Activated naive CD8-positive, alpha-beta T cell (primary cell): Measurements from ENCODE around the gene HASPIN.
A peak's percentile ranks its signal among the peaks of the same experiment; 100 is the strongest.
"Not testable (repeated sequence)": the region's sequence is repeated elsewhere in the genome, so short reads cannot be mapped to it uniquely, and the experiment has no call there.

Experiments used
- H3K27ac Mint-ChIP-seq: one replicate; pipeline ENCODE4 v1.8.0; 2021; ENCODE audit warnings: mixed read lengths
- H3K27me3 Mint-ChIP-seq: one replicate; pipeline ENCODE4 v1.8.0; 2021; ENCODE audit warnings: mixed read lengths
- H3K36me3 Mint-ChIP-seq: one replicate; pipeline ENCODE4 v1.8.0; 2021; ENCODE audit warnings: mixed read lengths
- H3K4me1 Mint-ChIP-seq: one replicate; pipeline ENCODE4 v1.8.0; 2021; ENCODE audit warnings: low read depth, mixed read lengths
- H3K4me3 Mint-ChIP-seq: one replicate; pipeline ENCODE4 v1.8.0; 2021; ENCODE audit warnings: mild to moderate bottlenecking, mixed read lengths
- H3K9me3 Mint-ChIP-seq: one replicate; pipeline ENCODE4 v1.8.0; 2021; ENCODE audit warnings: low read depth, mixed read lengths

Gene HASPIN

DNA sequence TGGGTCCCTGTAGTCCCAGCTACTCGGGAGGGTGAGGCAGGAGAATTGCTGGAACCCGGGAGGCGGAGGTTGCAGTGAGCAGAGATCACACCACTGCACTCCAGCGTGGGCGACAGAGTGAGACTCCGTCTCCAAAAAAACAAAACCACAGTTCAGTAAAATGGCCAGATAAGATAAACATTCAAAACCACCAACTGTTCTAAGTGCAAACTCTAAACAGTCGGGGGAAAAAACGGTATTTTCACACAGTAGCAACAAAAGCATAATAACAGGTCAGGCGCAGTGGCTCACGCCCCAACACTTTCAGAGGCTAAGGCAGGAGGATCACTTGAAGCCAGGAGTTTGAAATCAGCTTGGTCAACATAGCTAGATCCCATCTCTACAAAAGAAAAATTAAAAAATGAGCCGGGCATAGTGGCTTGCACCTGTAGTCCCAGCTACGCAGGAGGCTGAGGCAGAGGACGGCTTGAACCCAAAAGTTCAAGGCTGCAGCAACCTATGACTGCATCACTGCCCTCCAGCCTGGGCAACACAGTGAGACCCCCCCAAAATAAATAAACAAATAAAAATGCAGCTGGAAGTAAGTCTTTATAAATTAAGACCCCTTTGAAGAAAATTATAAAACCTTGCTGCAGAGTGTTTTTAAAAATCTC, 10.8 kb upstream of the HASPIN start:
- H3K9me3 Mint-ChIP-seq, result no peaks in the 10 kb centered on the region
- H3K36me3 Mint-ChIP-seq, result peaks cover 20% of the 10 kb centered on the region
- peaks cover 46% of the 10 kb centered on the region for H3K4me1 Mint-ChIP-seq
- H3K4me3 Mint-ChIP-seq, result peak overlapping the region; percentile 32
- H3K27ac Mint-ChIP-seq, result peak overlapping the region; percentile 76
- no peaks in the 10 kb centered on the region for H3K27me3 Mint-ChIP-seq

GRCh38 chr17:3715296-3715695, 8.4 kb upstream of the HASPIN start:
- Mint-ChIP-seq H3K4me3 (no peak overlapping the region), H3K27ac (no peak overlapping the region), H3K27me3 (no peaks in the 10 kb centered on the region), H3K9me3 (no peaks in the 10 kb centered on the region), H3K36me3 (peaks cover 25% of the 10 kb centered on the region), H3K4me1 (peaks cover 48% of the 10 kb centered on the region)

DNA sequence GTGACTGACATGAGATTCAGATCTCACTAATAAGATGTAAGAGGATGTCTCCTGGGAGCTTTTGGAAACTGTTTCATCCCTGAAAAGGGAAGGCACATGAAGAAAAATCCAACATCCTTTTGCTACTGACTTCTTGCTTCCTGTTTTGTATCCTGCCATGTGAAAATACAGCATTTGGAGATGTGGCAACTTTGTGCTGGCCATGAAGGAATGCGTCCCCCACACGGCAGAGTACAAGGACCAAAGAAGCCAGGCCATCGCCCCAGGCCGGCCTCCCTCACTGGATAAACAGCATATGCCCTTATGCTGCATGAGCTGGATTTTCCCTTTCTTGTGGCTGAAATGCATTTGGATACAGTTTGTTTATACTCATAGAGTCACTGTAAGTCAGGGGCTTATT, 5.5 kb upstream of the HASPIN start:
- no peaks in the 10 kb centered on the region for H3K9me3 Mint-ChIP-seq
- H3K4me3 Mint-ChIP-seq, result peak overlapping the region; percentile 12
- peak overlapping the region; percentile 22 for H3K27ac Mint-ChIP-seq
- H3K36me3 Mint-ChIP-seq, result peaks cover 17% of the 10 kb centered on the region
- H3K27me3 Mint-ChIP-seq, result no peaks in the 10 kb centered on the region
- H3K4me1 Mint-ChIP-seq, result peaks cover 45% of the 10 kb centered on the region

DNA sequence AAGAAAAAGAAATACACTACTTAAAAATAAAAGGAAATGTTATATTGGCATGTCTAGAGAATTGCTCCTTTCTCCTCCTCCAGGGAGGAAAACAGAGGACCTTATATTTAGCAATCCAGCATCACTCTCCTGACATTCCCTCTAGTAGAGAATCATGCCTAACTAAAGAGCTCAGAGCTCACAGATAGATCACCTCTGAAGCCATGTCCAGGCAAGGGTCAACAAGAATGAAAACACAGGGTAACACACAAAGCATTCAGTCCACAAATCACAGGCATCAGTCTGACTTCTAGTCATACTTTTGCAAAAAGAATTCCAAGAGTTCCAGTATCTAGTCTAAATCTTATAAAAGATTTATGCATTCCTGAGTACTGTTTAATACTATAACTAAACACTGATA, 4.4 kb upstream of the HASPIN start:
- Mint-ChIP-seq H3K4me3 (peak overlapping the region; percentile 51), H3K36me3 (peaks cover 17% of the 10 kb centered on the region), H3K9me3 (no peaks in the 10 kb centered on the region), H3K4me1 (peaks cover 43% of the 10 kb centered on the region), H3K27ac (no peak overlapping the region), H3K27me3 (no peaks in the 10 kb centered on the region)

GRCh38 chr17:3722716-3723115, 987 bp upstream of the HASPIN start:
- Mint-ChIP-seq H3K4me1 (peaks cover 42% of the 10 kb centered on the region), H3K36me3 (peaks cover 7% of the 10 kb centered on the region), H3K9me3 (no peaks in the 10 kb centered on the region), H3K27ac (peak overlapping the region; percentile 91), H3K27me3 (peaks cover 1% of the 10 kb centered on the region), H3K4me3 (peak overlapping the region; percentile 96)

GRCh38 chr17:3723188-3723555, 531 bp upstream of the HASPIN start:
- H3K36me3 Mint-ChIP-seq, result peaks cover 7% of the 10 kb centered on the region
- peaks cover 1% of the 10 kb centered on the region for H3K27me3 Mint-ChIP-seq

DNA sequence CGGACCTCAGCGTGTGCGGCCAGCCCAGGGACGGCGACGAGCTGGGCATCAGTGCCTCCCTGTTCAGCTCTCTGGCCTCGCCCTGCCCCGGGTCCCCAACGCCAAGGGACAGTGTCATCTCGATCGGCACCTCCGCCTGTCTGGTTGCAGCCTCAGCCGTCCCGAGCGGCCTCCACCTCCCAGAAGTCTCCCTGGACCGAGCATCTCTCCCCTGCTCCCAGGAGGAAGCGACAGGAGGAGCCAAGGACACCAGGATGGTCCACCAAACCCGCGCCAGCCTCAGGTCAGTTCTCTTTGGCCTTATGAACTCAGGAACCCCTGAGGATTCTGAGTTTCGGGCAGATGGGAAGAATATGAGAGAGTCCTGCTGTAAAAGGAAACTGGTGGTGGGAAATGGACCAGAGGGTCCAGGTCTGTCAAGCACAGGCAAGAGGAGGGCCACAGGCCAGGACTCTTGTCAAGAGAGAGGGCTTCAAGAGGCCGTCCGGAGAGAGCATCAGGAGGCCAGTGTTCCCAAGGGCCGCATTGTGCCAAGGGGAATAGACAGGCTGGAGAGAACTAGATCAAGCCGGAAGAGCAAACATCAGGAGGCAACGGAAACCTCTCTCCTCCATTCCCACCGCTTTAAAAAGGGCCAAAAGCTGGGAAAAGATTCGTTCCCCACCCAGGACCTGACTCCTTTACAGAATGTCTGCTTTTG, 825 bp downstream of the HASPIN start:
- Mint-ChIP-seq H3K27me3 (peaks cover 1% of the 10 kb centered on the region), H3K27ac (no peak overlapping the region), H3K9me3 (no peaks in the 10 kb centered on the region), H3K4me1 (peaks cover 33% of the 10 kb centered on the region), H3K4me3 (peak overlapping the region; percentile 96), H3K36me3 (peaks cover 7% of the 10 kb centered on the region)

More at GRCh38 chr17:3723188-3723555, 531 bp upstream of the HASPIN start:
- peak overlapping the region; percentile 91 for H3K27ac Mint-ChIP-seq
- no peaks in the 10 kb centered on the region for H3K9me3 Mint-ChIP-seq
- peaks cover 41% of the 10 kb centered on the region for H3K4me1 Mint-ChIP-seq
- peak overlapping the region; percentile 96 for H3K4me3 Mint-ChIP-seq

GRCh38 chr17:3727041-3727440, 3.3 kb downstream of the HASPIN start:
- Mint-ChIP-seq H3K4me3 (no peak overlapping the region), H3K27me3 (peaks cover 1% of the 10 kb centered on the region), H3K36me3 (peaks cover 2% of the 10 kb centered on the region), H3K27ac (no peak overlapping the region), H3K9me3 (no peaks in the 10 kb centered on the region), H3K4me1 (peaks cover 15% of the 10 kb centered on the region)

- not testable (repeated sequence) for H3K27me3 Mint-ChIP-seq, H3K4me1 Mint-ChIP-seq, H3K36me3 Mint-ChIP-seq, H3K4me3 Mint-ChIP-seq, H3K9me3 Mint-ChIP-seq, H3K27ac Mint-ChIP-seq
These were observed 4.4 kb downstream of the HASPIN start for GRCh38 chr17:3728099-3728498.

GRCh38 chr17:3729881-3730280, 6.2 kb downstream of the HASPIN start:
- H3K27ac Mint-ChIP-seq, result no peak overlapping the region
- H3K27me3 Mint-ChIP-seq, result no peaks in the 10 kb centered on the region
- no peaks in the 10 kb centered on the region for H3K9me3 Mint-ChIP-seq
- H3K4me3 Mint-ChIP-seq, result no peak overlapping the region
- H3K4me1 Mint-ChIP-seq, result no peaks in the 10 kb centered on the region
- H3K36me3 Mint-ChIP-seq, result peaks cover 2% of the 10 kb centered on the region

DNA sequence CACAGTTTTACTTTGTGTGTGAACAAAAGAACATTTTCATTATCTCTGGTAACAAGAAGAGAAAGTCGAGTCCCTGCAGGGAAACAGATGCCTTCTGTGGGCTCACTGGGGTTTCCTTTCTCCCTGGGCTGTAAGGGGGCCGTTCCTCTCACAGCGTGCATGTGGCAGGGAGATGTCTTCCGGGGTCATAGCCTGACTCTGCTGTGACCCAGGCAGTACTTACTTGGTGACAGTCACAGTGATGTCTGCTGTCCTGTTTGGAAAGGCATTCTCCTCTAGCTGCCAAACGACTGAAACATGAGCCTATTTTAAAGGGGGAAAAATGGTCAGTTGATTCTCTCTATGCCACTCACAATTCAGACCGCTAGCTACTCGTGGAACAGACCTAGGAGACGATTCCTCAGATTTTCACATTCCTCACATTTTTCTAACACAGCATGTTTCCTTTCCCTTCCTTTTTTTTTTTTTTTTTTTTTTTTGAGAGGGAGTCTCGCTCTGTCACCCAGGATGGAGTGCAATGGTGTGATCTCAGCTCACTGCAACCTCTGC, 7.3 kb downstream of the HASPIN start:
- no peaks in the 10 kb centered on the region for H3K4me1 Mint-ChIP-seq
- no peak overlapping the region for H3K27ac Mint-ChIP-seq
- no peaks in the 10 kb centered on the region for H3K27me3 Mint-ChIP-seq

DNA sequence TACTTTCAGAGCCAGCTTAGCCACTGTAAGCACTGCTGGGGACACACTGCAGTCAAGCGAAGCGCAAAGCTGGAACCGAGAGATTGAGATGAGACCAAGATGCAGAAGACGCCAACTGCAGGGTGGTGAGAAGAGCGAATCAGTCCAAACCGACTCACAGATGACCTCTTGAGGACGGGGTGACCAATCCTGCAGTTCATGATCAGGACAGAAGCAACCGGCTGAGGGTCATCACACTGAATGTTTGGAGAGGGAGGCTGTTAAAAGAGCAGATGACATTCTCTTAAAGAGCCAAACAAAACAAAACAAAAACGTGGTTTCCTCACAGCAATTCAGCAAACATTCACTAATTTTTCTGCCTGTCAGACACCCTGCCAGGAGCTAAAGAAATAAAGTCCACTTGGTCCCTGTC, 8.5 kb downstream of the HASPIN start:
- no peak overlapping the region for H3K27ac Mint-ChIP-seq
- H3K4me3 Mint-ChIP-seq, result no peak overlapping the region
- H3K27me3 Mint-ChIP-seq, result no peaks in the 10 kb centered on the region
- no peaks in the 10 kb centered on the region for H3K4me1 Mint-ChIP-seq
- no peaks in the 10 kb centered on the region for H3K36me3 Mint-ChIP-seq
- H3K9me3 Mint-ChIP-seq, result no peaks in the 10 kb centered on the region

More for the DNA sequence above, 7.3 kb downstream of the HASPIN start:
- no peaks in the 10 kb centered on the region for H3K9me3 Mint-ChIP-seq
- H3K4me3 Mint-ChIP-seq, result no peak overlapping the region
- H3K36me3 Mint-ChIP-seq, result peaks cover 2% of the 10 kb centered on the region

GRCh38 chr17:3734911-3735276, 11.2 kb downstream of the HASPIN start:
- not testable (repeated sequence) for H3K4me3 Mint-ChIP-seq, H3K27ac Mint-ChIP-seq, H3K27me3 Mint-ChIP-seq

DNA sequence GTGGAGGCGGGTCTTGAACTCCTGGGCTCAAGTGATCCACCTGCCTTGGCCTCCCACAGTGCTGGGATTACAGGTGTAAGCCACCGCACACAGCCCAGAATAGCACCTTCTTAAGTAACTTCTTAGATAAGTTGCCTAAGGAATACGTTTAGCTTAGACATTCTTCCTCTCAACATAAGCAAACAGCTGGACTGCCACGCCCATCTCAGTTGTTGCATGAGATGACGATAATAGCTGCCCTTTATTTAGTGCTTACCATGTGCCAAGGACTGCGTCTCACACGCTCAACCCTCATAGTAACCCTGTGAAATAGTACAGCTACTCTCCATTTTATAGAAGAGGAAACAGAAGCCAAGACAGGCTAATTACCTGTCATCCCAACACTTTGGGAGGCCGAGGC, 11.8 kb downstream of the HASPIN start:
- H3K27me3 Mint-ChIP-seq, result no peaks in the 10 kb centered on the region
- no peak overlapping the region for H3K4me3 Mint-ChIP-seq
- peaks cover 30% of the 10 kb centered on the region for H3K4me1 Mint-ChIP-seq
- no peaks in the 10 kb centered on the region for H3K36me3 Mint-ChIP-seq
- no peaks in the 10 kb centered on the region for H3K9me3 Mint-ChIP-seq
- H3K27ac Mint-ChIP-seq, result no peak overlapping the region

More at GRCh38 chr17:3734911-3735276, 11.2 kb downstream of the HASPIN start:
- H3K36me3 Mint-ChIP-seq, H3K9me3 Mint-ChIP-seq: not testable (repeated sequence)
- peaks cover 25% of the 10 kb centered on the region for H3K4me1 Mint-ChIP-seq

GRCh38 chr17:3738562-3739295, 15.0 kb downstream of the HASPIN start:
- Mint-ChIP-seq H3K9me3 (no peaks in the 10 kb centered on the region), H3K4me3 (peak overlapping the region; percentile 25), H3K27me3 (no peaks in the 10 kb centered on the region), H3K27ac (peak overlapping the region; percentile 81), H3K36me3 (no peaks in the 10 kb centered on the region), H3K4me1 (peaks cover 40% of the 10 kb centered on the region)
